ENCODE data around the gene COBLL1.

COBLL1 gene

DNA sequence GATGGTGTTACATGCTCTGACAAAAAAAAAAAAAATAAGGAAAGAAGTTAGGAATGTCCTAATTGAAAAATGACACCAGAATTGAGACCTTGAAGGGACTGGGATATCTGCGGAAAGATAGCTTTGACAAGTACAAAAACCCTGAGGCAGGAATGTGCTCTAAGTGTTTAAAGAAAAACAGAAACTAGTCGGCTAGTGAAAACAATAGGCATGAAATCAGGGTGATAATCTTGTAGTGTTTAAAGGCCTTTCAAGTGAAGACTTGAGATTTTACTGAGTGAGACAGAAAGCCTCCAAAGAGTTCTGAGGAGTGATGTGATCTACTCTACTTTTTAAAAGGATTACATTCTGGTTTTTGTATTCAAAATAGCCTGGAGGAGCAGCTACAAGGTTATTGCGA, 107.4 kb downstream of the COBLL1 start:
- no peaks in the 10 kb centered on the region for H3K27me3 ChIP-seq (ENCODE audit: insufficient read depth, low read depth, severe bottlenecking)
- no peak overlapping the region for H3K27ac ChIP-seq
- H3K9me3 ChIP-seq (ENCODE audit: severe bottlenecking): no peaks in the 10 kb centered on the region
- TF ChIP-seq, protein P1, sequence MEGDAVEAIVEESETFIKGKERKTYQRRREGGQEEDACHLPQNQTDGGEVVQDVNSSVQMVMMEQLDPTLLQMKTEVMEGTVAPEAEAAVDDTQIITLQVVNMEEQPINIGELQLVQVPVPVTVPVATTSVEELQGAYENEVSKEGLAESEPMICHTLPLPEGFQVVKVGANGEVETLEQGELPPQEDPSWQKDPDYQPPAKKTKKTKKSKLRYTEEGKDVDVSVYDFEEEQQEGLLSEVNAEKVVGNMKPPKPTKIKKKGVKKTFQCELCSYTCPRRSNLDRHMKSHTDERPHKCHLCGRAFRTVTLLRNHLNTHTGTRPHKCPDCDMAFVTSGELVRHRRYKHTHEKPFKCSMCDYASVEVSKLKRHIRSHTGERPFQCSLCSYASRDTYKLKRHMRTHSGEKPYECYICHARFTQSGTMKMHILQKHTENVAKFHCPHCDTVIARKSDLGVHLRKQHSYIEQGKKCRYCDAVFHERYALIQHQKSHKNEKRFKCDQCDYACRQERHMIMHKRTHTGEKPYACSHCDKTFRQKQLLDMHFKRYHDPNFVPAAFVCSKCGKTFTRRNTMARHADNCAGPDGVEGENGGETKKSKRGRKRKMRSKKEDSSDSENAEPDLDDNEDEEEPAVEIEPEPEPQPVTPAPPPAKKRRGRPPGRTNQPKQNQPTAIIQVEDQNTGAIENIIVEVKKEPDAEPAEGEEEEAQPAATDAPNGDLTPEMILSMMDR (IDR thresholded peaks at IDR 0.05; ENCODE audit: low read depth, low read length): no peak
- no peak overlapping the region for H3K4me3 ChIP-seq (ENCODE audit: low read depth, low read length)
- no peak for DNase-seq
- no peaks in the 10 kb centered on the region; the same call in 1 of the 2 replicates for H3K36me3 ChIP-seq

GRCh38 chr2:164725542-164725941, 116.1 kb downstream of the COBLL1 start:
- no peaks in the 10 kb centered on the region for H3K36me3 ChIP-seq
- no peak overlapping the region for H3K27ac ChIP-seq
- DNase-seq: no peak
- no peaks in the 10 kb centered on the region for H3K9me3 ChIP-seq (ENCODE audit: severe bottlenecking)
- TF ChIP-seq, protein P1 (IDR thresholded peaks at IDR 0.05; ENCODE audit: low read depth, low read length): no peak
- no peaks in the 10 kb centered on the region for H3K27me3 ChIP-seq (ENCODE audit: insufficient read depth, low read depth, severe bottlenecking)
- H3K4me3 ChIP-seq (ENCODE audit: low read depth, low read length): no peak overlapping the region

GRCh38 chr2:164722616-164723338, 118.8 kb downstream of the COBLL1 start:
- Histone ChIP-seq H3K27ac (no peak overlapping the region), H3K27me3 (ENCODE audit: insufficient read depth, low read depth, severe bottlenecking) (no peaks in the 10 kb centered on the region), H3K36me3 (no peaks in the 10 kb centered on the region), H3K9me3 (ENCODE audit: severe bottlenecking) (no peaks in the 10 kb centered on the region), H3K4me3 (ENCODE audit: low read depth, low read length) (no peak overlapping the region)
- DNase-seq: no peak
- TF ChIP-seq, protein P1 (IDR thresholded peaks at IDR 0.05; ENCODE audit: low read depth, low read length): no peak

GRCh38 chr2:164721430-164721829, 120.2 kb downstream of the COBLL1 start:
- no peaks in the 10 kb centered on the region for H3K27me3 ChIP-seq (ENCODE audit: insufficient read depth, low read depth, severe bottlenecking)
- no peaks in the 10 kb centered on the region for H3K9me3 ChIP-seq (ENCODE audit: severe bottlenecking)
- DNase-seq: no peak
- H3K27ac ChIP-seq: no peak overlapping the region
- H3K36me3 ChIP-seq: no peaks in the 10 kb centered on the region
- no peak overlapping the region for H3K4me3 ChIP-seq (ENCODE audit: low read depth, low read length)
- TF ChIP-seq, protein P1 (IDR thresholded peaks at IDR 0.05; ENCODE audit: low read depth, low read length): no peak

DNA sequence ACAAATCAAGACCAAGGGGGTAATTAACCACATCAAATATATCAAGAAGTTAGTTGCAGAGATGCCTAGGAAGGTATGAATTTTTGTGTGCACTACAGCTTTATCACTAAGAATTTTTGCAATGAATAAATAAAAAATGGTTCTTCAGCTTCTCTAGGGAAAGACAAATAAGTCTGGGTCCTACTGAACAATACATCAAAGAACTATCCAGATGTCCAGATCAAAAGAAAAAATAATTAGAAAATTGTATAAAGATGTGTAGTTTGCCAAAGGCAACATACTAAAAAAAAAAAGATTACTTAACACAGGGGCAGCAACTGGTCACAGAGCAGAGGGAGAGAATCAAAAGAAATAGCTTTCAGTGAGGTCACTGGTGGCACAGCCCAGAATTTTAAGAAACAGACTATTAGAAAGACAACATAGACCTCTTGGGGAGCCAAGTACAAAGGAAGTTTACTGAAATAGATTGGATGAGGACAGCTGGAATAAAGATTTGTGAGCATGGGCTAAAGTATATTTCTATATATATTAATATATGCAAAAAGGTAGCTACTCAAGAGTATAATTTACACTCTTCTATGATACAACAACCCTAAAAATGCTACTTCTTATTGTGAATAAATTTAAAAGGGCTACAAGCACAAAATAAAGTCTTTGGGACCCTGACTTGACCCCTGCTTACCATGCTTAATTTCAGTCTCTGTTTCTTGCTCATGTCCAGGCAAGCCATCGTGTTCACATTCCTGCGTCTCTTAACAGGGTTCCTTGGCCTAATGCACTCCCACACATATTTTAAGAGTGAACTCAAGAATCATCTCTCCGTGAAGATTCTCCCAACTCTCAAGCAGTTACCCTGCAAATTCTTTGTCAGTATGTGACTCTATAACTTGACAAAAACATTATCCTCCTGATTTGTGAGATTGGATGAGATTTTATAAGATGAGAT, 121.4 kb downstream of the COBLL1 start:
- DNase-seq: no peak
- no peak overlapping the region for H3K4me3 ChIP-seq (ENCODE audit: low read depth, low read length)
- no peaks in the 10 kb centered on the region for H3K9me3 ChIP-seq (ENCODE audit: severe bottlenecking)
- H3K27me3 ChIP-seq (ENCODE audit: insufficient read depth, low read depth, severe bottlenecking): no peaks in the 10 kb centered on the region
- H3K36me3 ChIP-seq: no peaks in the 10 kb centered on the region
- H3K27ac ChIP-seq: no peak overlapping the region
- TF ChIP-seq, protein P1 (IDR thresholded peaks at IDR 0.05; ENCODE audit: low read depth, low read length): no peak
